Measurements from ENCODE around the gene KRT28.

Gene KRT28

GRCh38 chr17:40751065-40751464, 48.7 kb downstream of the KRT28 start:
- POLR2A ChIA-PET = no interaction called here
- H3K4me1 ChIP-seq (ENCODE audit: control insufficient read depth, insufficient read depth, low read length) = no peaks in the 10 kb centered on the region
- no peak overlapping the region for H3K27ac ChIP-seq (ENCODE audit: extremely low read depth, low read depth, low read length)
- TF ChIP-seq ZBTB1 (tag by site-specific recombination; IDR thresholded peaks at IDR 0.05) (no peak), TCF7L2 (IDR thresholded peaks at IDR 0.05; ENCODE audit: borderline replicate concordance, low read depth, low read length) (no peak), ZNF426 (tag by site-specific recombination; IDR thresholded peaks at IDR 0.05) (no peak), ZNF324 (tag by site-specific recombination; IDR thresholded peaks at IDR 0.05) (no peak), ZBTB17 (tag by site-specific recombination; IDR thresholded peaks at IDR 0.05) (no peak), ZNF350 (tag by site-specific recombination; IDR thresholded peaks at IDR 0.05) (no peak), ZNF791 (tag by site-specific recombination; IDR thresholded peaks at IDR 0.05) (no peak), ZFP3 (tag by site-specific recombination; IDR thresholded peaks at IDR 0.05; ENCODE audit: low read depth) (no peak), ZNF404 (tag by site-specific recombination; IDR thresholded peaks at IDR 0.05) (no peak), ZNF837 (tag by site-specific recombination; IDR thresholded peaks at IDR 0.05) (no peak), GLIS1 (tag by site-specific recombination; IDR thresholded peaks at IDR 0.05) (no peak)
- CTCF ChIA-PET = interaction anchor here (0.6 to 1.0 kb wide), 2 partner anchors 18 to 24 kb away, joined by 3 to 5 read pairs; no protein-coding TSS in a partner anchor
- no peaks in the 10 kb centered on the region for H3K9me3 ChIP-seq (ENCODE audit: control insufficient read depth, insufficient read depth, low read depth, low read length)
- no peak overlapping the region for H3K4me3 ChIP-seq (ENCODE audit: low read depth, low read length)
- H3K36me3 ChIP-seq (ENCODE audit: control insufficient read depth in 2 of 2, insufficient read depth in 1 of 2, low read length in 2 of 2) = no peaks in the 10 kb centered on the region

GRCh38 chr17:40750391-40750790, 49.4 kb downstream of the KRT28 start:
- ChIA-PET CTCF (interaction anchor here (0.6 to 1.0 kb wide), 2 partner anchors 23 to 898 kb away, joined by 3 to 4 read pairs; no protein-coding TSS in a partner anchor), POLR2A (no interaction called here)
- Histone ChIP-seq H3K4me3 (ENCODE audit: low read depth, low read length) (no peak overlapping the region), H3K4me1 (ENCODE audit: control insufficient read depth, insufficient read depth, low read length) (no peaks in the 10 kb centered on the region), H3K9me3 (ENCODE audit: control insufficient read depth, insufficient read depth, low read depth, low read length) (no peaks in the 10 kb centered on the region), H3K36me3 (ENCODE audit: control insufficient read depth in 2 of 2, insufficient read depth in 1 of 2, low read length in 2 of 2) (no peaks in the 10 kb centered on the region), H3K27ac (ENCODE audit: extremely low read depth, low read depth, low read length) (no peak overlapping the region)
- TF ChIP-seq ZFP3 (tag by site-specific recombination; IDR thresholded peaks at IDR 0.05; ENCODE audit: low read depth) (no peak), MYNN (tag by site-specific recombination; IDR thresholded peaks at IDR 0.05; ENCODE audit: borderline replicate concordance) (no peak), ZNF266 (tag by site-specific recombination; IDR thresholded peaks at IDR 0.05; ENCODE audit: low read depth) (no peak), ZNF792 (tag by site-specific recombination; IDR thresholded peaks at IDR 0.05) (no peak), KLF9 (tag by site-specific recombination; IDR thresholded peaks at IDR 0.05; ENCODE audit: low read depth) (no peak), ZNF704 (tag by site-specific recombination; IDR thresholded peaks at IDR 0.05) (no peak), ZNF621 (tag by site-specific recombination; IDR thresholded peaks at IDR 0.05) (no peak), ZBTB26 (tag by site-specific recombination; optimal IDR thresholded peaks at IDR 0.05) (no peak), HIC1 (tag by site-specific recombination; IDR thresholded peaks at IDR 0.05) (no peak), ZNF24 (tag by site-specific recombination; IDR thresholded peaks at IDR 0.05) (no peak), ZNF596 (tag by site-specific recombination; IDR thresholded peaks at IDR 0.05) (no peak), IKZF3 (tag by site-specific recombination; IDR thresholded peaks at IDR 0.05) (no peak), ZNF571 (tag by site-specific recombination; IDR thresholded peaks at IDR 0.05) (no peak)
- TF ChIP-seq, protein P1, sequence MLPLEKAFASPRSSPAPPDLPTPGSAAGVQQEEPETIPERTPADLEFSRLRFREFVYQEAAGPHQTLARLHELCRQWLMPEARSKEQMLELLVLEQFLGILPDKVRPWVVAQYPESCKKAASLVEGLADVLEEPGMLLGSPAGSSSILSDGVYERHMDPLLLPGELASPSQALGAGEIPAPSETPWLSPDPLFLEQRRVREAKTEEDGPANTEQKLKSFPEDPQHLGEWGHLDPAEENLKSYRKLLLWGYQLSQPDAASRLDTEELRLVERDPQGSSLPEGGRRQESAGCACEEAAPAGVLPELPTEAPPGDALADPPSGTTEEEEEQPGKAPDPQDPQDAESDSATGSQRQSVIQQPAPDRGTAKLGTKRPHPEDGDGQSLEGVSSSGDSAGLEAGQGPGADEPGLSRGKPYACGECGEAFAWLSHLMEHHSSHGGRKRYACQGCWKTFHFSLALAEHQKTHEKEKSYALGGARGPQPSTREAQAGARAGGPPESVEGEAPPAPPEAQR (tag by site-specific recombination; IDR thresholded peaks at IDR 0.05) = no peak
- TF ChIP-seq, protein P2, sequence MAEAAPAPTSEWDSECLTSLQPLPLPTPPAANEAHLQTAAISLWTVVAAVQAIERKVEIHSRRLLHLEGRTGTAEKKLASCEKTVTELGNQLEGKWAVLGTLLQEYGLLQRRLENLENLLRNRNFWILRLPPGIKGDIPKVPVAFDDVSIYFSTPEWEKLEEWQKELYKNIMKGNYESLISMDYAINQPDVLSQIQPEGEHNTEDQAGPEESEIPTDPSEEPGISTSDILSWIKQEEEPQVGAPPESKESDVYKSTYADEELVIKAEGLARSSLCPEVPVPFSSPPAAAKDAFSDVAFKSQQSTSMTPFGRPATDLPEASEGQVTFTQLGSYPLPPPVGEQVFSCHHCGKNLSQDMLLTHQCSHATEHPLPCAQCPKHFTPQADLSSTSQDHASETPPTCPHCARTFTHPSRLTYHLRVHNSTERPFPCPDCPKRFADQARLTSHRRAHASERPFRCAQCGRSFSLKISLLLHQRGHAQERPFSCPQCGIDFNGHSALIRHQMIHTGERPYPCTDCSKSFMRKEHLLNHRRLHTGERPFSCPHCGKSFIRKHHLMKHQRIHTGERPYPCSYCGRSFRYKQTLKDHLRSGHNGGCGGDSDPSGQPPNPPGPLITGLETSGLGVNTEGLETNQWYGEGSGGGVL (tag by site-specific recombination; IDR thresholded peaks at IDR 0.05) = no peak
